ENCODE measurements around the gene CEACAM3. TPM values are rescaled to one million over a fixed set of nuclear protein-coding genes. Genes with fewer than 3 reads are reported as not detected.

CEACAM3 gene
- total RNA-seq, 1 experiment from 2014 or later: not detected

GRCh38 chr19:41811981-41812380 lies 15.6 kb downstream of the CEACAM3 start:
- Histone ChIP-seq H3K14ac (ENCODE audit: insufficient read depth, low read length) (no peak overlapping the region), H4K20me1 (ENCODE audit: control insufficient read depth, insufficient read depth, insufficient read length) (no peaks in the 10 kb centered on the region), H2AFZ (ENCODE audit: low read length) (no peak overlapping the region), H3T11ph (ENCODE audit: low read length) (no peak overlapping the region), H3K4me2 (ENCODE audit: insufficient read depth, insufficient read length, low read length) (no peak overlapping the region), H4K8ac (replicated peaks; ENCODE audit: insufficient read length, low read depth, low read length) (no peak overlapping the region), H3K27ac (ENCODE audit: insufficient read length, low read depth, low read length) (no peak overlapping the region), H3K9me3 (ENCODE audit: control insufficient read depth, low read depth, low read length) (no peaks in the 10 kb centered on the region), H3K79me2 (ENCODE audit: insufficient read depth, low read length) (no peaks in the 10 kb centered on the region), H3K23ac (ENCODE audit: insufficient read length, low read depth, low read length) (no peak overlapping the region), H3K9ac (ENCODE audit: extremely low read depth, insufficient read length, low read length) (no peak overlapping the region), H3K56ac (ENCODE audit: insufficient read length, low read depth, low read length) (no peak overlapping the region), H2BK5ac (ENCODE audit: insufficient read length, low read length) (no peak overlapping the region), H2BK20ac (ENCODE audit: low read depth, low read length, poor library complexity, severe bottlenecking) (no peak overlapping the region), H2BK15ac (ENCODE audit: low read depth, low read length) (no peak overlapping the region), H2AK5ac (ENCODE audit: insufficient read length, low read length) (no peak overlapping the region), H4K91ac (ENCODE audit: insufficient read length, low read depth, low read length) (no peak overlapping the region), H3K18ac (ENCODE audit: insufficient read length, low read depth, low read length) (no peak overlapping the region), H2BK120ac (ENCODE audit: low read depth, low read length, poor library complexity, severe bottlenecking) (no peak overlapping the region), H3K79me1 (ENCODE audit: insufficient read depth, low read depth, low read length, poor library complexity, severe bottlenecking) (no peaks in the 10 kb centered on the region), H3K27me3 (ENCODE audit: insufficient read depth, low read length) (no peaks in the 10 kb centered on the region; the same call in 1 of the 2 replicates), H4K5ac (ENCODE audit: insufficient read length, low read depth, low read length) (no peak overlapping the region), H2BK12ac (ENCODE audit: insufficient read length, low read depth, low read length) (no peak overlapping the region), H3K4ac (ENCODE audit: low read depth, low read length) (no peak overlapping the region), H3K23me2 (ENCODE audit: insufficient read length, low read depth, low read length, poor library complexity, severe bottlenecking) (no peaks in the 10 kb centered on the region), H3K4me1 (ENCODE audit: insufficient read depth, low read length) (no peaks in the 10 kb centered on the region)
- Mint-ChIP-seq H3K9me3 (peaks cover 20 to 98% of the 10 kb centered on the region in 2 experiments; a peak in 4 of 5 replicates), H3K4me3 (no peak overlapping the region), H3K4me1 (no peaks in the 10 kb centered on the region), H3K27ac (no peak overlapping the region), H3K27me3 (ENCODE audit: low read depth) (peaks cover 6% of the 10 kb centered on the region; the same call in 1 of the 2 replicates), H3K36me3 (ENCODE audit: insufficient read depth in 1 of 3, low read depth in 3 of 3) (peaks cover 4 to 32% (median 5%) of the 10 kb centered on the region in 3 experiments; a peak in 4 of 7 replicates)
- TF ChIP-seq, protein P1, sequence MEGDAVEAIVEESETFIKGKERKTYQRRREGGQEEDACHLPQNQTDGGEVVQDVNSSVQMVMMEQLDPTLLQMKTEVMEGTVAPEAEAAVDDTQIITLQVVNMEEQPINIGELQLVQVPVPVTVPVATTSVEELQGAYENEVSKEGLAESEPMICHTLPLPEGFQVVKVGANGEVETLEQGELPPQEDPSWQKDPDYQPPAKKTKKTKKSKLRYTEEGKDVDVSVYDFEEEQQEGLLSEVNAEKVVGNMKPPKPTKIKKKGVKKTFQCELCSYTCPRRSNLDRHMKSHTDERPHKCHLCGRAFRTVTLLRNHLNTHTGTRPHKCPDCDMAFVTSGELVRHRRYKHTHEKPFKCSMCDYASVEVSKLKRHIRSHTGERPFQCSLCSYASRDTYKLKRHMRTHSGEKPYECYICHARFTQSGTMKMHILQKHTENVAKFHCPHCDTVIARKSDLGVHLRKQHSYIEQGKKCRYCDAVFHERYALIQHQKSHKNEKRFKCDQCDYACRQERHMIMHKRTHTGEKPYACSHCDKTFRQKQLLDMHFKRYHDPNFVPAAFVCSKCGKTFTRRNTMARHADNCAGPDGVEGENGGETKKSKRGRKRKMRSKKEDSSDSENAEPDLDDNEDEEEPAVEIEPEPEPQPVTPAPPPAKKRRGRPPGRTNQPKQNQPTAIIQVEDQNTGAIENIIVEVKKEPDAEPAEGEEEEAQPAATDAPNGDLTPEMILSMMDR (conservative IDR thresholded peaks at IDR 0.05): no peak
- DNase-seq: no peak
- WGBS (ENCODE audit: extremely low coverage, insufficient read length, low lambda C conversion rate): no CpG with 5 or more reads among the region's 3 CpGs
